ENCODE measurements around the gene PADI2. TPM values are rescaled to one million over a fixed set of nuclear protein-coding genes. Genes with fewer than 3 reads are reported as not detected.

The PADI2 gene
- total and polyA plus RNA-seq, 9 of the 15 experiments (the other 6 are each of a cell fraction or from before 2014, with no cell fraction given): 0.01 to 0.11 (median 0.01) TPM; not detected in 5

GRCh38 chr1:17070163-17070525 lies 49.1 kb downstream of the PADI2 start:
- 0% methylated on average over 10 of the region's 10 CpGs for WGBS (ENCODE audit: insufficient coverage, low coverage, missing lambda C conversion rate)
- no peaks in the 10 kb centered on the region; the same call in 1 of the 2 replicates for H4K20me1 ChIP-seq (replicated peaks; ENCODE audit: control insufficient read depth, insufficient read depth, low read length)
- 0 out of 5 replicates have a peak, but pooled peaks cover 0 to 3% of the 10 kb centered on the region in 2 experiments for H3K4me1 ChIP-seq (replicated peaks in 1 of 2; ENCODE audit: control insufficient read depth in 2 of 2, insufficient read depth in 2 of 2, low read length in 2 of 2)
- H3K9ac ChIP-seq (ENCODE audit: insufficient read depth in 1 of 2, low read depth in 2 of 2, low read length in 2 of 2): no peak overlapping the region; a peak in 1 of 4 replicates
- CTCF ChIA-PET (ENCODE audit: low intra/inter-chr PET ratio): no interaction called here
- POLR2A ChIA-PET: interaction anchor here (0.5 to 0.9 kb wide), 3 partner anchors 22 to 48 kb away, joined by 3 to 6 read pairs (median 4); no protein-coding TSS in a partner anchor
- in situ Hi-C loops (cut with MboI): no loop called here
- DNase-seq (ENCODE audit: extremely low read depth in 1 of 4, low spot score in 3 of 4) (no peak), FAIRE-seq (no peak), ATAC-seq (no peak)
- TF ChIP-seq L3MBTL2 (IDR thresholded peaks at IDR 0.05): no peak
- no peak for TF ChIP-seq RAD21 (CRISPR knock-in tag; conservative IDR thresholded peaks at IDR 0.05 in 1 of 2, IDR thresholded peaks at IDR 0.05 in 1 of 2)
- TF ChIP-seq HNRNPLL (IDR thresholded peaks at IDR 0.05; ENCODE audit: low read depth, low read length, poor library complexity, severe bottlenecking): no peak
- no peak for TF ChIP-seq ZBTB7A (IDR thresholded peaks at IDR 0.05; ENCODE audit: borderline replicate concordance, control insufficient read depth, low read depth, low read length)
- TF ChIP-seq, protein P1, sequence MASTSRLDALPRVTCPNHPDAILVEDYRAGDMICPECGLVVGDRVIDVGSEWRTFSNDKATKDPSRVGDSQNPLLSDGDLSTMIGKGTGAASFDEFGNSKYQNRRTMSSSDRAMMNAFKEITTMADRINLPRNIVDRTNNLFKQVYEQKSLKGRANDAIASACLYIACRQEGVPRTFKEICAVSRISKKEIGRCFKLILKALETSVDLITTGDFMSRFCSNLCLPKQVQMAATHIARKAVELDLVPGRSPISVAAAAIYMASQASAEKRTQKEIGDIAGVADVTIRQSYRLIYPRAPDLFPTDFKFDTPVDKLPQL (IDR thresholded peaks at IDR 0.05; ENCODE audit: extremely low read depth, insufficient read length): no peak
- TF ChIP-seq MBD2 (IDR thresholded peaks at IDR 0.05; ENCODE audit: borderline replicate concordance, low read depth): no peak
- TF ChIP-seq RBM39 (optimal IDR thresholded peaks at IDR 0.05; ENCODE audit: low read depth, low read length): no peak
- no peak for TF ChIP-seq ZNF347 (CRISPR knock-in tag; IDR thresholded peaks at IDR 0.05; ENCODE audit: low read depth)
- no TSS peak for BruUV-seq (replicated peaks)
- intact Hi-C loops (cut with micrococcal nuclease): no loop called here
- H3K9me3 ChIP-seq (replicated peaks; ENCODE audit: control insufficient read depth, insufficient read depth, low read depth, low read length): no peaks in the 10 kb centered on the region; the same call in 1 of the 2 replicates
- H3K27me3 ChIP-seq (ENCODE audit: control insufficient read depth in 2 of 2, insufficient read depth in 2 of 2, low read length in 2 of 2): peaks cover 43 to 70% of the 10 kb centered on the region in 2 experiments
- H3K27ac ChIP-seq (ENCODE audit: extremely low read depth, low read depth, low read length): no peak overlapping the region
- no peaks in the 10 kb centered on the region for H3K36me3 ChIP-seq (ENCODE audit: control insufficient read depth, insufficient read depth, low read length)
- no peaks in the 10 kb centered on the region for H3K9me1 ChIP-seq (ENCODE audit: control insufficient read depth, insufficient read depth, low read length)
- no peak overlapping the region for H3K4me2 ChIP-seq (ENCODE audit: insufficient read depth, low read length)
- H3K4me3 ChIP-seq: no peak overlapping the region
- H2AFZ ChIP-seq (ENCODE audit: low read depth, low read length): no peak overlapping the region
- H3K79me2 ChIP-seq (ENCODE audit: control insufficient read depth, insufficient read depth, low read length): no peaks in the 10 kb centered on the region
